HL-60/S4 treated with retinoic acid at 250 ng/mL for 4 days and 3 days (cell line): ENCODE measurements around the gene CCNL1.
"Not testable (repeated sequence)": the region's sequence is repeated elsewhere in the genome, so short reads cannot be mapped to it uniquely, and the experiment has no call there.

Experiments used
- in situ Hi-C: fragments of 300-500 bp; cut with MboI; formaldehyde crosslinking; loops from 2 replicates; pipeline ENCODE4 v1.7.0; 2022; ENCODE audit warnings: low sequenced_read_pairs

CCNL1 gene

GRCh38 chr3:157107037-157107436 is 52.9 kb downstream of the CCNL1 start:
- in situ Hi-C loops, result no loop called here

GRCh38 chr3:157104928-157105652 is 54.9 kb downstream of the CCNL1 start:
- in situ Hi-C loops, result no loop called here

GRCh38 chr3:157104521-157104920 is 55.4 kb downstream of the CCNL1 start:
- in situ Hi-C loops, result no loop called here

- in situ Hi-C loops, result no loop called here
Observed at GRCh38 chr3:157103860-157104259, 56.1 kb downstream of the CCNL1 start.

GRCh38 chr3:157103280-157103679 is 56.7 kb downstream of the CCNL1 start:
- in situ Hi-C loops, result no loop called here

GRCh38 chr3:157102595-157102994 is 57.4 kb downstream of the CCNL1 start:
- in situ Hi-C loops, result not testable (repeated sequence)

- in situ Hi-C loops, result no loop called here
Observed at GRCh38 chr3:157102098-157102497, 57.8 kb downstream of the CCNL1 start.

GRCh38 chr3:157101486-157101885 is 58.5 kb downstream of the CCNL1 start:
- in situ Hi-C loops, result no loop called here

- in situ Hi-C loops, result no loop called here
Observed at GRCh38 chr3:157100608-157101396, 59.1 kb downstream of the CCNL1 start.

- in situ Hi-C loops, result no loop called here
Observed at GRCh38 chr3:157100096-157100477, 59.9 kb downstream of the CCNL1 start.

- in situ Hi-C loops, result loop anchor here (25.0 kb wide), 3 partner anchors 437 to 937 kb away; partner anchors contain the start of genes SSR3 and TIPARP
Observed at GRCh38 chr3:157099326-157100095, 60.4 kb downstream of the CCNL1 start.

GRCh38 chr3:157098823-157099185 is 61.1 kb downstream of the CCNL1 start:
- in situ Hi-C loops, result loop anchor here (25.0 kb wide), 3 partner anchors 437 to 937 kb away; partner anchors contain the start of genes SSR3 and TIPARP

GRCh38 chr3:157098121-157098822 is 61.7 kb downstream of the CCNL1 start:
- in situ Hi-C loops, result loop anchor here (25.0 kb wide), 3 partner anchors 436 to 936 kb away; partner anchors contain the start of genes SSR3 and TIPARP
